Measurements from ENCODE around the gene RAD23A. TPM values are rescaled to one million over a fixed set of nuclear protein-coding genes. Genes with fewer than 3 reads are reported as not detected.
"Not testable (repeated sequence)": the region's sequence is repeated elsewhere in the genome, so short reads cannot be mapped to it uniquely, and the experiment has no call there.

RAD23A gene
- total and polyA plus RNA-seq, 3 experiments from 2014 or later, result 115 to 230 (median 227) TPM

DNA sequence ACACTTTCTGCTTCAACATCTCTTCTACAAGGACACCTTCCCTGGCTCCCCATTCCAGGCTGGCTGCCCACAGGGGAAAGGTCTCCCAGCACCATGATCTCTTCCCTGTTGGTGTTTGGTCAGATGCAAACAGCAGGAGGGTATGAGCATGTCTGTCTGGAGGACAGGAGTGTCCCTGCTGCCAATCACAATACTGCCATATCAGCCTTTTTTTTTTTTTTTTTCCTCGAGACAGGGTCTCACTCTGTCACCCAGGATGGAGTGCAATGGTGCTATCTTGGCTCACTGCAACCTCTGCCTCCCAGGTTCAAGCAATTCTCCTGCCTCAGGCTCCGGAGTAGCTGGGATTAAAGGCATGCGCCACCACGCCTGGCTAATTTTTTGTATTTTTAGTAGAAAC is 29.8 kb upstream of the RAD23A start:
- ChIA-PET POLR2A (interaction anchor here (0.6 kb wide), 3 partner anchors 18 to 965 kb away, joined by 3 read pairs; partner anchors contain the start of gene FARSA), CTCF (interaction anchor here (1.0 to 1.2 kb wide), 2 partner anchors 31 to 39 kb away, joined by 3 read pairs; no protein-coding TSS in a partner anchor)
- H3K36me3 Mint-ChIP-seq; H3K4me3 Mint-ChIP-seq; H3K27me3 Mint-ChIP-seq; DNase-seq; H3K27ac ChIP-seq (ENCODE audit: low read depth, low read length); H3K36me3 ChIP-seq (ENCODE audit: insufficient read depth, low read length); H3K9me3 Mint-ChIP-seq; H3K27me3 ChIP-seq (ENCODE audit: insufficient read depth, low read length, poor library complexity, severe bottlenecking); H3K4me3 ChIP-seq (ENCODE audit: low read length); H3K9me3 ChIP-seq (ENCODE audit: low read length): not testable (repeated sequence)
- peaks cover 28 to 45% (median 31%) of the 10 kb centered on the region in 3 donors for H3K4me1 Mint-ChIP-seq
- H3K27ac Mint-ChIP-seq, result peak overlapping the region in 2 of 8 donors; percentile 50 to 58
- H3K4me1 ChIP-seq (ENCODE audit: insufficient read depth, low read length), result peaks cover 28% of the 10 kb centered on the region

DNA sequence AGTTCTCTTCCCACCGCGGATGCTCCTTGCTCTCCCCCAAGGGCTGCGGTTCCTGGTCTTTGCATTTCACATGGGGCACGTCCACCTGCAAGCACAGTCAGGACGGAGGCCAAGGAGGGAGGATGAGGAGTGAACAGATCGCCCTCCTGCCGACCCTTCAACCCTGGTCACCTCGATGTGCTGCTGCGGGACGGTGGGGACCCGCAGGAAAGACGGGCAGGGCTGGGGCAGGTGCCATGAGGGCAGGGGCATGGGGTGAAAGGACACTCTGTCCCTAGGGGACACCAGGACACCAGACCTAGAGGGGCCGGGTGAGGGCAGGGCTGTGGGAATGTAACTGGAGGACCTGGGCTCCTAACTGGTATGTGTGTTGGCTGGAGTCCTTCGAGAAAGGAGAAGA is 27.4 kb upstream of the RAD23A start:
- H3K27me3 Mint-ChIP-seq, result peaks cover 0 to 2% of the 10 kb centered on the region in 2 donors
- H3K36me3 Mint-ChIP-seq, result peaks cover 3 to 12% (median 5%) of the 10 kb centered on the region in 3 donors
- H3K4me1 Mint-ChIP-seq, result peaks cover 28 to 43% (median 29%) of the 10 kb centered on the region in 3 donors
- H3K4me3 Mint-ChIP-seq, result peak overlapping the region in 1 of 7 donors; percentile 23
- POLR2A ChIA-PET, result interaction anchor here (1.4 kb wide), 1 partner anchor 15 kb away, joined by 12 read pairs; the partner anchor contains the start of gene FARSA
- peaks cover 24% of the 10 kb centered on the region for H3K4me1 ChIP-seq (ENCODE audit: insufficient read depth, low read length)
- no peak for DNase-seq
- no peaks in the 10 kb centered on the region for H3K9me3 ChIP-seq (ENCODE audit: low read length)
- H3K4me3 ChIP-seq (ENCODE audit: low read length), result no peak overlapping the region
- no peaks in the 10 kb centered on the region for H3K36me3 ChIP-seq (ENCODE audit: insufficient read depth, low read length)
- H3K27ac Mint-ChIP-seq, result peak overlapping the region in 4 of 8 donors; percentile 17 to 86 (median 81)
- no peaks in the 10 kb centered on the region for H3K27me3 ChIP-seq (ENCODE audit: insufficient read depth, low read length, poor library complexity, severe bottlenecking)
- H3K27ac ChIP-seq (ENCODE audit: low read depth, low read length), result no peak overlapping the region
- CTCF ChIA-PET, result no interaction called here
- H3K9me3 Mint-ChIP-seq, result no peaks in the 10 kb centered on the region

DNA sequence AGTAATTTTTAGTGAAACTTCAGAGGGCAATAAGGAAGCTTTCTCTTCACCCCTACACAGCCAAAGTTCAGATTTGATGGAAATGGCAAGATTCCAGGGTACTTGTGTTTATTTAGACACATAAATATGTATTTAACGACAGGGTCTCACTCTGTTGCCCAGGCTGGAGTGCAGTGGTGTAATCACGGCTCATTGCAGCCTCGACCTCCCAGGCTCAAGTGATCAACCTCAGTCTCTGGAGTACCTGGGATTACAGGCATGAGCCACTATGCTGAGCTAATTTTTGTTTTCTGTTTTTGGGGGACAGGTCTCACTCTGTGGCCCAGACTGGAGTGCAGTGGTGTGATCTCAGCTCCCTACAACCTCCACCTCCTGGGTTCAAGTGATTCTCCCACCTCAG is 24.6 kb upstream of the RAD23A start:
- DNase-seq, result no peak
- no peaks in the 10 kb centered on the region for H3K9me3 ChIP-seq (ENCODE audit: low read length)
- H3K4me1 Mint-ChIP-seq, result peaks cover 12 to 20% (median 14%) of the 10 kb centered on the region in 3 donors
- peaks cover 12% of the 10 kb centered on the region for H3K36me3 ChIP-seq (ENCODE audit: insufficient read depth, low read length)
- H3K4me1 ChIP-seq (ENCODE audit: insufficient read depth, low read length), result peaks cover 5% of the 10 kb centered on the region
- H3K4me3 Mint-ChIP-seq, result peak overlapping the region in 1 of 7 donors; percentile 6
- H3K27me3 ChIP-seq (ENCODE audit: insufficient read depth, low read length, poor library complexity, severe bottlenecking), result no peaks in the 10 kb centered on the region
- H3K4me3 ChIP-seq (ENCODE audit: low read length), result no peak overlapping the region
- H3K27ac ChIP-seq (ENCODE audit: low read depth, low read length), result no peak overlapping the region
- H3K36me3 Mint-ChIP-seq, result peaks cover 3 to 35% (median 5%) of the 10 kb centered on the region in 3 donors
- POLR2A ChIA-PET, result no interaction called here
- no peaks in the 10 kb centered on the region for H3K9me3 Mint-ChIP-seq
- H3K27ac Mint-ChIP-seq, result peak overlapping the region in 4 of 8 donors; percentile 9 to 80 (median 38)
- no peaks in the 10 kb centered on the region for H3K27me3 Mint-ChIP-seq
- CTCF ChIA-PET, result interaction anchor here (2.4 kb wide), 1 partner anchor 44 kb away, joined by 8 read pairs; no protein-coding TSS in a partner anchor

DNA sequence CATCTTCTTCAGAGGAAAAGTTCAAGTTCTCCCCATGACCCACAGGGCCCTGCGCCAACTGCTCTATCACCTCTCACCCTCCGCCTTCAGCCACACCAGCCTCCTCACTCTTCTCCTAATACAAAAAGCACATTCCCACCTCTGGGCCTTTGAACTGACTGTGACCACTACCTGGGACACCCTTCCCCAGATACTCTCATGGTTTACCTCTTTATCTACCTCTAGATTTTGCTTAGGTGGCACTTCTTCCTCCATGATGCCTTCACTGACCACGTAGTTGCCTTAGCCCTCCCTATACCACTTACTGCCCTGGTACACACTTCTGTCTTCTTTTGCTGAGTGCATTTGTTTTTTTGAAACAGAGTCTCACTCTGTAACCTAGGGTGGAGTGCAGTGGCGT is 22.7 kb upstream of the RAD23A start:
- Mint-ChIP-seq H3K4me1 (peaks cover 8 to 16% (median 12%) of the 10 kb centered on the region in 3 donors), H3K4me3 (no peak overlapping the region), H3K36me3 (peaks cover 5 to 48% (median 8%) of the 10 kb centered on the region in 3 donors), H3K9me3 (no peaks in the 10 kb centered on the region), H3K27me3 (no peaks in the 10 kb centered on the region), H3K27ac (peak overlapping the region in 3 of 8 donors; percentile 17 to 63 (median 54))
- ChIA-PET CTCF (interaction anchor here (1.3 kb wide), 1 partner anchor 38 kb away, joined by 3 read pairs; no protein-coding TSS in a partner anchor), POLR2A (no interaction called here)
- H3K4me3 ChIP-seq (ENCODE audit: low read length), result no peak overlapping the region
- peaks cover 23% of the 10 kb centered on the region for H3K36me3 ChIP-seq (ENCODE audit: insufficient read depth, low read length)
- no peaks in the 10 kb centered on the region for H3K27me3 ChIP-seq (ENCODE audit: insufficient read depth, low read length, poor library complexity, severe bottlenecking)
- no peak for DNase-seq
- H3K27ac ChIP-seq (ENCODE audit: low read depth, low read length), result no peak overlapping the region
- H3K4me1 ChIP-seq (ENCODE audit: insufficient read depth, low read length), result peaks cover 5% of the 10 kb centered on the region
- no peaks in the 10 kb centered on the region for H3K9me3 ChIP-seq (ENCODE audit: low read length)

DNA sequence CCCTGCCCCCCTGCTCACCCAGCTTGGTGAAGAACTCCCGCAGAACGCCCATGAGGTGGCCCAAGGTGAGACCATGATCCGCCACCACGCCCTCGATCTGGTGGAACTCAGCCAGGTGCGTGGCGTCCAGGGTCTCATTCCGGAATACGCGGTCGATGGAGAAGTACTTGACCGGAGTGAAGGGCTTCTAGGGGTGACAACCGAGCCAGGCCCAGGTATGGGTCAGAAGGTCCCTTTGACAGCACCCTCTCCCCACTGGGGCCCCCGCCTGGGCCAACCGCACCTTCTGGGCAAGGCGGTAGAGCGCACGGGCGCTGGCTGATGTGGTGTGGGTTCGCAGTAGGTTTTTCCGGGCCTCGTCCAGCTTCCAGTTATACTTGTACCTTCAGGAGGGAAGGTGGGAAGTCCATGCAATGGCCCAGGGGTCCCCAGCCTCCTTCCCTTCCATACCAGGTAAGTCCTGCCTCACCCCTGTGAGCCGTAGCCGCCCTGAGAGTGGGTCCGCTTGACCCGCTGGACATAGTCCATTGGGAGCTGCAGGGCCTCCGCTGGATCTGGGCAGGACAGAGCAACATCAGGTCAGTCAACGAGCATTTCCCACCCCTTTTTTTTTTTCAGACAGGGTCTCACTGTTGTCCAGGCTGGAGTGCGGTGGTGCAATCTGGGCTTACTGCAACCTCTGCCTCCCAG is 20.9 kb upstream of the RAD23A start:
- Histone ChIP-seq H3K27ac (ENCODE audit: low read depth, low read length) (no peak overlapping the region), H3K27me3 (ENCODE audit: insufficient read depth, low read length, poor library complexity, severe bottlenecking) (no peaks in the 10 kb centered on the region), H3K36me3 (ENCODE audit: insufficient read depth, low read length) (peaks cover 37% of the 10 kb centered on the region), H3K4me3 (ENCODE audit: low read length) (no peak overlapping the region), H3K4me1 (ENCODE audit: insufficient read depth, low read length) (no peaks in the 10 kb centered on the region), H3K9me3 (ENCODE audit: low read length) (no peaks in the 10 kb centered on the region)
- ChIA-PET POLR2A (no interaction called here), CTCF (interaction anchor here (1.0 kb wide), 1 partner anchor 40 kb away, joined by 3 read pairs; no protein-coding TSS in a partner anchor)
- Mint-ChIP-seq H3K27me3 (no peaks in the 10 kb centered on the region), H3K27ac (peak overlapping the region in 1 of 8 donors; percentile 41), H3K4me3 (no peak overlapping the region), H3K4me1 (peaks cover 3 to 10% (median 4%) of the 10 kb centered on the region in 3 donors), H3K9me3 (no peaks in the 10 kb centered on the region), H3K36me3 (peaks cover 8 to 63% (median 11%) of the 10 kb centered on the region in 3 donors)
- DNase-seq, result no peak

DNA sequence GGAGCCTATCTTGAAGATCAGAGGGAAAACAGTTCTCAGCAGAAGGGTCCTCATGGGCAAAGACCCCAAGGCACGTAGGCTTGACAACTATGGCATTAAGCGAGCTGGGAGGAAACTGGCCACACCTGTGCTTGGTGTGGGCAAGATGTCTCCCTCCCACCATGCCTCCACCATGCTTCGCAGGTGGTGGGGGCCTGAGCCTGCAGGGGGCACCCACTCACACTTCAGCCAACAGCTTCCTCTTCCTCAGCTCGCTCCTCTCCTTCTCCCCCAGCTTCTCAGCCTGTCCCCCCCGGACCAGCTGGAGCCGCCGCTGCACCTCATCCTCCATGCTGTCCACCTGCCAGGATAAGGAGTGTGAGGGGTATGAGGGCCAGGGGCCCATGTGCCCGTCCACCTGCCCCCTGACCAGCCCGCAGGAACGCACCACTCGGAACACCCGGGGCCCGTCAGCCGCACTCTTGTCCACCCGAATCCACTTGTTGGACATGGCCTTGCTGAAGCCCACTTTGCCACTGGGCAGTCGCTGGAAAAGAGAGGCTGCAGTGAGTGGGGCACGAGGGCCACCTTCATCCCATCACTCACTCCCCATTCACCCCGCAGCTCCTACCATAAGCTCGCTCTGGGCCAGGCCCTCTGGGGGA is 15.5 kb upstream of the RAD23A start:
- H3K36me3 ChIP-seq (ENCODE audit: insufficient read depth, low read length), result peaks cover 25% of the 10 kb centered on the region
- DNase-seq, result no peak
- peaks cover 3 to 59% (median 10%) of the 10 kb centered on the region in 3 donors for H3K36me3 Mint-ChIP-seq

DNA sequence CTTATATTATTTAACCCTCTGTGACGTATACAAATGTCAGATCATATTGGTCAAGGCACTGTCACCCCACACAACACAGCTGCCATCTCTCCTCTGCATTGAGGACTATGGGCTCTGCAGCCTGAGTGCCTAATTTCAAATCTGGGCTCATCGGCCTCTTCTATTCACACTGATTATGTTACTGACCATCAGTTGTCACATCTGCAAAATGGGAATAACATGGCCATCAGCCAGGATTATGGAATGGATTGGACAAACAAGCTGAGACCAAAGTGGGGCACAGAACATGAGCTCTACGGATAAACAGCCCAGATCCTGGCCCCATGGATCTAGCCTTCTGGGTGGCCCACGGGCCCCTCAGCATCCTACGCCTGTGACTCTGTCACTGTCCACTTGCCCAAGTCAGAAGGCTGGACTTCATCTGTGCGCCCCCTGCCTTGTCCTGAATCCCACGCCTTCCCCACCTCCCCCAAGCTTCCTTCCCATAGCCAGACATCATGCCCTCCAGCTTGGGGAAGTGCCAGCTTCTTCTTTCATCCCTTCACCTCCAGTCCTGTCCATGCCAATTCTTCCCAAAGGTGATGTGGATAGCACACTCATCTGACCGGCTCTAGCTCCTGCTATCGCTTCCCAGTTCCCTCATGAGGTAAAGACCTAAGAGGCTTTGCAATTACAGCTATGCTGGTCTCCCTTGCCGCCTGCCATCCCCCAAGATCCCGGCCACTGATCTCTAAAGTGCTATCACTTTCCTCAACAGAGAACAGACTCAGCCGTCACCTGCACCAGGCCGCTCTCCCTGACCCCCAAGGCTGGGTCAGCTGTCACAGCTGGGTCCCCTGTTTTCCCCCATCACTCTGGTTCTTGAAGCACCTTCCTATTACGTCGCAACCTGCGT is 13.0 kb upstream of the RAD23A start:
- H3K9me3 Mint-ChIP-seq, result no peaks in the 10 kb centered on the region

More for the DNA sequence above, 15.5 kb upstream of the RAD23A start:
- Mint-ChIP-seq H3K9me3 (no peaks in the 10 kb centered on the region), H3K4me3 (no peak overlapping the region), H3K4me1 (peaks cover 24 to 31% (median 27%) of the 10 kb centered on the region in 3 donors), H3K27ac (no peak overlapping the region), H3K27me3 (no peaks in the 10 kb centered on the region)
- ChIA-PET CTCF (interaction anchor here (1.2 to 1.5 kb wide), 2 partner anchors 35 to 170 kb away, joined by 4 read pairs; no protein-coding TSS in a partner anchor), POLR2A (no interaction called here)
- Histone ChIP-seq H3K9me3 (ENCODE audit: low read length) (no peaks in the 10 kb centered on the region), H3K4me1 (ENCODE audit: insufficient read depth, low read length) (peaks cover 23% of the 10 kb centered on the region), H3K27ac (ENCODE audit: low read depth, low read length) (no peak overlapping the region), H3K4me3 (ENCODE audit: low read length) (no peak overlapping the region), H3K27me3 (ENCODE audit: insufficient read depth, low read length, poor library complexity, severe bottlenecking) (no peaks in the 10 kb centered on the region)

More for the DNA sequence above, 13.0 kb upstream of the RAD23A start:
- peaks cover 25 to 34% (median 31%) of the 10 kb centered on the region in 3 donors for H3K4me1 Mint-ChIP-seq
- no peaks in the 10 kb centered on the region for H3K9me3 ChIP-seq (ENCODE audit: low read length)
- POLR2A ChIA-PET, result interaction anchor here (0.5 to 2.9 kb wide), 3 partner anchors 14 to 892 kb away, joined by 5 to 12 read pairs (median 9); partner anchors contain the start of genes GCDH and SYCE2
- H3K4me3 ChIP-seq (ENCODE audit: low read length), result peak overlapping the region; percentile 89
- peak overlapping the region; percentile 80 for H3K27ac ChIP-seq (ENCODE audit: low read depth, low read length)
- H3K27me3 Mint-ChIP-seq, result peaks cover 0 to 1% of the 10 kb centered on the region in 2 donors
- CTCF ChIA-PET, result interaction anchor here (0.8 to 3.7 kb wide), 5 partner anchors 13 to 129 kb away, joined by 3 to 15 read pairs (median 4); partner anchors contain the start of gene SYCE2
- peaks cover 34% of the 10 kb centered on the region for H3K4me1 ChIP-seq (ENCODE audit: insufficient read depth, low read length)
- H3K36me3 Mint-ChIP-seq, result peaks cover 3 to 43% (median 5%) of the 10 kb centered on the region in 3 donors
- H3K4me3 Mint-ChIP-seq, result peak overlapping the region; percentile 92 to 99 (median 98)
- H3K36me3 ChIP-seq (ENCODE audit: insufficient read depth, low read length), result peaks cover 15% of the 10 kb centered on the region
- no peak for DNase-seq
- no peaks in the 10 kb centered on the region for H3K27me3 ChIP-seq (ENCODE audit: insufficient read depth, low read length, poor library complexity, severe bottlenecking)
- H3K27ac Mint-ChIP-seq, result peak overlapping the region in 7 of 8 donors; percentile 71 to 97 (median 94)

Data from CD8-positive, alpha-beta memory T cell (primary cell).